OCI-LY7 (cell line): Measurements from ENCODE around the gene INSYN2B. TPM values are rescaled to one million over a fixed set of nuclear protein-coding genes. Genes with fewer than 3 reads are reported as not detected.

Source experiments
- BruUV-seq: library from RNA; stranded (reverse); fragments of 400-500 nt; replicated peaks from 2 replicates; lab custom pipeline; 2021; lab: Mats Ljungman, UMichigan
- CTCF ChIA-PET: fragments of 300-600 bp; sonication (Branson Sonifier 250); formaldehyde crosslinking; loops from one replicate; lab custom pipeline; 2022; ENCODE audit warnings: antibody characterized with exemption; ENCODE audit not compliant: unreplicated experiment; lab: Charles Lee
- POLR2A ChIA-PET: fragments of 300-600 bp; sonication (Branson Sonifier 250); formaldehyde crosslinking; loops from one replicate; lab custom pipeline; 2022; ENCODE audit warnings: antibody characterized with exemption; lab: Charles Lee
- DNase-seq: peaks from one replicate; pipeline ENCODE4 v3.0.0-alpha.2; 2015; ENCODE audit warnings: low spot score
- H2AFZ ChIP-seq: fragments of 200-600 bp; sonication (generic), shearing (Covaris generic); 2 replicates; pipeline ENCODE4 v1.6.1; 2014; ENCODE audit warnings: mild to moderate bottlenecking, antibody characterized with exemption, low read length, moderate library complexity
- H3K27ac ChIP-seq: fragments of 200-600 bp; sonication (generic); 2 replicates; pipeline ENCODE4 v1.5.1; 2014; ENCODE audit warnings: mixed run types, low read depth, mild to moderate bottlenecking, moderate library complexity, low read length, inconsistent platforms; ENCODE audit not compliant: poor library complexity, severe bottlenecking
- H3K36me3 ChIP-seq: fragments of 200-600 bp; sonication (generic); 2 replicates; pipeline ENCODE4 v1.6.1; 2014; ENCODE audit warnings: mild to moderate bottlenecking, antibody characterized with exemption, low read length, moderate library complexity, mixed read lengths; ENCODE audit not compliant: insufficient read depth
- H3K4me1 ChIP-seq: fragments of 200-600 bp; sonication (generic); 2 replicates; pipeline ENCODE4 v1.5.1; 2014; ENCODE audit warnings: mild to moderate bottlenecking, low read length; ENCODE audit not compliant: insufficient read depth, poor library complexity, severe bottlenecking
- H3K4me2 ChIP-seq: fragments of 200-600 bp; sonication (generic); 2 replicates; pipeline ENCODE4 v1.6.1; 2014; ENCODE audit warnings: mild to moderate bottlenecking, low read length
- H3K4me3 ChIP-seq: fragments of 200-600 bp; sonication (generic); 2 replicates; pipeline ENCODE4 v1.5.1; 2014; ENCODE audit warnings: mild to moderate bottlenecking, low read depth, low read length; ENCODE audit not compliant: poor library complexity, severe bottlenecking
- H3K79me2 ChIP-seq: fragments of 200-600 bp; sonication (generic); 2 replicates; pipeline ENCODE4 v1.6.1; 2016; ENCODE audit warnings: low read depth, mild to moderate bottlenecking, low read length, moderate library complexity, mixed read lengths; ENCODE audit not compliant: insufficient read depth
- H3K9me2 ChIP-seq: fragments of 200-600 bp; sonication (generic); 2 replicates; pipeline ENCODE4 v1.6.1; 2016; ENCODE audit warnings: mild to moderate bottlenecking, low read length, mixed read lengths; ENCODE audit not compliant: insufficient read depth
- H3K9me3 ChIP-seq: fragments of 200-600 bp; sonication (generic); 2 replicates; pipeline ENCODE4 v1.6.1; 2014; ENCODE audit warnings: mild to moderate bottlenecking, mixed run types, low read length, mixed read lengths
- H4K20me1 ChIP-seq: fragments of 200-600 bp; sonication (generic); 2 replicates; pipeline ENCODE4 v1.6.1; 2014; ENCODE audit warnings: mild to moderate bottlenecking, antibody characterized with exemption, low read length, moderate library complexity, mixed read lengths; ENCODE audit not compliant: insufficient read depth
- CTCF ChIP-seq: fragments of 200-600 bp; sonication (generic); conservative IDR thresholded peaks from 2 replicates; pipeline ENCODE4 v1.5.1; 2014; ENCODE audit warnings: mild to moderate bottlenecking, antibody characterized with exemption, low read length, moderate library complexity, mixed read lengths
- EZH2phosphoT487 ChIP-seq: fragments of 200-600 bp; sonication (generic); IDR thresholded peaks from 2 replicates; pipeline ENCODE4 v1.6.1; 2018; ENCODE audit warnings: low read depth, borderline replicate concordance, mild to moderate bottlenecking, mixed run types, antibody characterized with exemption, low read length, moderate library complexity, mixed read lengths
- intact Hi-C: fragments of 100-400 bp; cut with micrococcal nuclease; formaldehyde crosslinking; loops from one replicate; pipeline ENCODE4 v1.10.0; 2022; ENCODE audit not compliant: unreplicated experiment
- total RNA-seq, 2 experiments: library from RNA; depleted of rRNA in 1 of 2; stranded (reverse); fragments of >200 nt in 1 of 2; shearing (Covaris generic) in 1 of 2; gene quantifications; 2 replicates each; pipeline ENCODE4 v1.2.3, GENCODE V29; 2014 to 2022

The INSYN2B gene
- total RNA-seq, 2 experiments from 2014 or later = not detected

- H2AFZ ChIP-seq = no peak overlapping the region
- H3K9me3 ChIP-seq = no peaks in the 10 kb centered on the region
- no peaks in the 10 kb centered on the region for H3K79me2 ChIP-seq
- TF ChIP-seq EZH2phosphoT487 (no peak), CTCF (no peak)
- no peaks in the 10 kb centered on the region for H3K9me2 ChIP-seq
- CTCF ChIA-PET = no interaction called here
- no peaks in the 10 kb centered on the region; the same call in 1 of the 2 replicates for H3K36me3 ChIP-seq
- H3K4me1 ChIP-seq = no peaks in the 10 kb centered on the region
- DNase-seq = no peak
- intact Hi-C loops = no loop called here
- no peaks in the 10 kb centered on the region for H4K20me1 ChIP-seq
- H3K4me2 ChIP-seq = no peak overlapping the region
- BruUV-seq = no TSS peak
- POLR2A ChIA-PET = interaction anchor here (1.2 kb wide), 1 partner anchor 19 kb away, joined by 3 read pairs; no protein-coding TSS in a partner anchor
- no peak overlapping the region for H3K4me3 ChIP-seq
- no peak overlapping the region for H3K27ac ChIP-seq
Measured at GRCh38 chr5:169880012-169880663, 100.2 kb downstream of the INSYN2B start.

- Histone ChIP-seq H4K20me1 (no peaks in the 10 kb centered on the region), H3K79me2 (no peaks in the 10 kb centered on the region)
Measured at GRCh38 chr5:169876386-169876785, 103.9 kb downstream of the INSYN2B start.

More at GRCh38 chr5:169876386-169876785, 103.9 kb downstream of the INSYN2B start:
- DNase-seq = no peak
- no peak overlapping the region for H3K4me3 ChIP-seq
- intact Hi-C loops = no loop called here
- no TSS peak for BruUV-seq
- ChIA-PET POLR2A (interaction anchor here (0.6 to 1.1 kb wide), 3 partner anchors 25 to 1031 kb away, joined by 3 read pairs; no protein-coding TSS in a partner anchor), CTCF (no interaction called here)
- no peak overlapping the region for H3K27ac ChIP-seq
- H3K9me3 ChIP-seq = no peaks in the 10 kb centered on the region
- H3K4me1 ChIP-seq = no peaks in the 10 kb centered on the region
- no peak overlapping the region for H2AFZ ChIP-seq
- no peaks in the 10 kb centered on the region for H3K9me2 ChIP-seq
- TF ChIP-seq CTCF = no peak
- TF ChIP-seq EZH2phosphoT487 = no peak
- peaks cover 4% of the 10 kb centered on the region; the same call in 1 of the 2 replicates for H3K36me3 ChIP-seq
- H3K4me2 ChIP-seq = no peak overlapping the region
